Adrenal gland (tissue), 12 donors: ENCODE results near the gene MARCHF3. TPM values are rescaled to one million over a fixed set of nuclear protein-coding genes. Genes with fewer than 3 reads are reported as not detected.

Source experiments
- DNase-seq, 7 donors: peaks; one replicate each; pipeline ENCODE4 v3.0.0-alpha.2; 2019 to 2020
- H3K27ac ChIP-seq, 5 donors: fragments of 200-600 bp; sonication (generic) in 4 of 5; 1 replicate in 3 of 5; 2 replicates in 2 of 5; pipeline versions ENCODE4 v1.5.1 to v1.8.0; 2016 to 2020; ENCODE audit warnings: mild to moderate bottlenecking in 1 of 5
- H3K27me3 ChIP-seq: fragments of 200-600 bp; 2 replicates; pipeline ENCODE4 v1.8.0; 2021
- H3K36me3 ChIP-seq, 2 donors: fragments of 200-600 bp; replicated peaks in 1 of 2; 1 replicate in 1 of 2; 2 replicates in 1 of 2; pipeline versions ENCODE4 v1.5.1 to v1.8.0; 2018 to 2022
- H3K4me1 ChIP-seq, 2 donors: fragments of 200-600 bp; replicated peaks in 1 of 2; 1 replicate in 1 of 2; 2 replicates in 1 of 2; pipeline versions ENCODE4 v1.5.1 to v1.8.0; 2018 to 2021
- H3K4me3 ChIP-seq, 4 donors: fragments of 200-600 bp; sonication (generic) in 3 of 4; one replicate each; pipeline ENCODE4 v1.5.1; 2016 to 2018
- H3K9me3 ChIP-seq, 3 donors: fragments of 200-600 bp; sonication (generic) in 1 of 3; replicated peaks in 1 of 3; 1 replicate in 2 of 3; 2 replicates in 1 of 3; pipeline versions ENCODE4 v1.5.1 to v1.8.0; 2016 to 2021
- CTCF ChIP-seq, 6 experiments: fragments of 450-650 bp in 4 of 6; fragments of 200-600 bp in 2 of 6; sonication (generic) in 1 of 6; IDR thresholded peaks; 1 replicate in 5 of 6; 2 replicates in 1 of 6; pipeline versions ENCODE4 v1.5.1 to v1.8.0; 2016 to 2021; ENCODE audit warnings: antibody characterized with exemption in 6 of 6, mild to moderate bottlenecking in 2 of 6, moderate library complexity in 1 of 6
- POLR2A ChIP-seq, 2 donors: fragments of 450-650 bp; IDR thresholded peaks; one replicate each; pipeline ENCODE4 v1.6.1; 2017; ENCODE audit warnings: antibody characterized with exemption in 2 of 2, mild to moderate bottlenecking in 2 of 2, moderate library complexity in 1 of 2
- WGBS, 4 donors: extraction: QIAGEN DNeasy Blood & Tissue Kit in 2 of 4; methylation state at CpG; one replicate each; pipeline versions ENCODE4 v1.1.5 to v1.1.7; 2013 to 2017; 5-methylcytosine and 5-hydroxymethylcytosine counted together
- intact Hi-C, 2 donors: fragments of 100-400 bp; cut with DNase I; formaldehyde crosslinking; loops; one replicate each; pipeline versions ENCODE4 v1.14.1 to v1.15.0; 2022 to 2023
- polyA plus RNA-seq, 3 donors: library from polyadenylated mRNA; stranded (reverse); fragments of 200-250 nt in 2 of 3; fragments of 350-450 nt in 1 of 3; fragmentation: Illumina TruSeq in 1 of 3; extraction: RNeasy Lipid Tissue Mini Kit (QIAGEN cat#74804) in 1 of 3; gene quantifications; one replicate each; pipeline ENCODE4 v1.2.3, GENCODE V29; 2013 to 2014
- total RNA-seq, 9 donors: library from RNA; depleted of rRNA in 4 of 9; stranded (reverse); fragments of >200 nt in 4 of 9; fragments of 120-200 nt in 1 of 9; fragmentation: NEBNext Ultra II Directional in 1 of 9; extraction: Animal tissue kit (Norgen Biotek cat#: 25700) in 1 of 9; gene quantifications; one replicate each; pipeline versions ENCODE4 v1.1.0 to v1.2.4, GENCODE V29; 2013 to 2023
- donor health status: healthy with polysubstance abuse.
- donor health status: Bipolar disorder and iron deficiency.
- donor health status: DM: yes; HTN: yes; CAD: no.
- donor health status: DM: no; HTN: no; CAD: no.
- donor health status: DM: no; HTN: no; CAD: no.
- donor health status: DM: yes; HTN: yes; CAD: no.

Gene MARCHF3
- total and polyA plus RNA-seq, 12 donors: 3.9 to 48.9 (median 12.2) TPM

GRCh38 chr5:126928041-126928440 is 102.3 kb downstream of the MARCHF3 start:
- intact Hi-C loops: no loop called here
- H3K27ac ChIP-seq: no peak overlapping the region
- H3K4me3 ChIP-seq: no peak overlapping the region
- H3K9me3 ChIP-seq: no peaks in the 10 kb centered on the region
- no peak for TF ChIP-seq CTCF (IDR thresholded peaks at IDR 0.05)
- TF ChIP-seq POLR2A (IDR thresholded peaks at IDR 0.05): no peak
- no peaks in the 10 kb centered on the region for H3K36me3 ChIP-seq
- H3K27me3 ChIP-seq: no peaks in the 10 kb centered on the region
- DNase-seq: no peak
- 80 to 88% (median 86%) methylated on average over 3 of the region's 3 CpGs for WGBS, 4 donors
- H3K4me1 ChIP-seq: no peaks in the 10 kb centered on the region

- H3K9me3 ChIP-seq: no peaks in the 10 kb centered on the region
- H3K27me3 ChIP-seq: no peaks in the 10 kb centered on the region
- TF ChIP-seq CTCF (IDR thresholded peaks at IDR 0.05): no peak
- no peak for TF ChIP-seq POLR2A (IDR thresholded peaks at IDR 0.05)
- no peak overlapping the region for H3K4me3 ChIP-seq
- no peak overlapping the region for H3K27ac ChIP-seq
- no peaks in the 10 kb centered on the region for H3K4me1 ChIP-seq
- H3K36me3 ChIP-seq: no peaks in the 10 kb centered on the region
- WGBS, 4 donors: 90 to 100% (median 97%) methylated on average over 1 of the region's 1 CpG
- no peak for DNase-seq
- intact Hi-C loops: no loop called here
Observed at GRCh38 chr5:126927429-126927828, 102.9 kb downstream of the MARCHF3 start.

- 38 to 58% (median 55%) methylated on average over 2 of the region's 2 CpGs for WGBS, 4 donors
- H3K4me1 ChIP-seq: no peaks in the 10 kb centered on the region
- no peaks in the 10 kb centered on the region for H3K9me3 ChIP-seq
- H3K27ac ChIP-seq: no peak overlapping the region
- H3K4me3 ChIP-seq: no peak overlapping the region
- no peak for TF ChIP-seq CTCF (IDR thresholded peaks at IDR 0.05)
- DNase-seq: no peak
- H3K27me3 ChIP-seq: no peaks in the 10 kb centered on the region
- intact Hi-C loops: no loop called here
- H3K36me3 ChIP-seq: no peaks in the 10 kb centered on the region
Observed at GRCh38 chr5:126926187-126926586, 104.2 kb downstream of the MARCHF3 start.

- H3K36me3 ChIP-seq: no peaks in the 10 kb centered on the region
- peaks cover 0 to 2% of the 10 kb centered on the region in 2 donors for H3K4me1 ChIP-seq
- no peak for DNase-seq
- no peak overlapping the region for H3K4me3 ChIP-seq
- intact Hi-C loops: no loop called here
- 88 to 93% (median 90%) methylated on average over 3 of the region's 3 CpGs for WGBS, 4 donors
- no peak overlapping the region for H3K27ac ChIP-seq
- H3K27me3 ChIP-seq: no peaks in the 10 kb centered on the region
- no peak for TF ChIP-seq POLR2A (IDR thresholded peaks at IDR 0.05)
- no peak for TF ChIP-seq CTCF (IDR thresholded peaks at IDR 0.05)
- no peaks in the 10 kb centered on the region for H3K9me3 ChIP-seq
Observed at GRCh38 chr5:126925482-126925881, 104.9 kb downstream of the MARCHF3 start.
